H9 (cell line): Measurements from ENCODE around the gene USP53. TPM values are rescaled to one million over a fixed set of nuclear protein-coding genes. Genes with fewer than 3 reads are reported as not detected.

ENCODE experiments used
- DNase-seq: peaks from one replicate; pipeline ENCODE4 v3.0.0-alpha.2; 2017
- H2AFZ ChIP-seq: one replicate; pipeline ENCODE4 v1.6.1; 2013; ENCODE audit warnings: mild to moderate bottlenecking, low read length, control low read depth, moderate library complexity
- H2AK5ac ChIP-seq: 2 replicates; pipeline ENCODE4 v1.6.1; 2013; ENCODE audit warnings: low read length, control low read depth, mixed read lengths; ENCODE audit not compliant: insufficient read length
- H2BK120ac ChIP-seq: one replicate; pipeline ENCODE4 v1.6.1; 2013; ENCODE audit warnings: low read depth, mild to moderate bottlenecking, low read length, control low read depth, inconsistent platforms; ENCODE audit not compliant: poor library complexity, severe bottlenecking
- H2BK12ac ChIP-seq: 2 replicates; pipeline ENCODE4 v1.6.1; 2013; ENCODE audit warnings: low read length, control low read depth, mixed read lengths, low read depth; ENCODE audit not compliant: insufficient read length
- H2BK15ac ChIP-seq: 2 replicates; pipeline ENCODE4 v1.6.1; 2013; ENCODE audit warnings: low read depth, low read length, control low read depth
- H2BK20ac ChIP-seq: one replicate; pipeline ENCODE4 v1.6.1; 2013; ENCODE audit warnings: low read depth, mild to moderate bottlenecking, low read length, control low read depth, inconsistent platforms; ENCODE audit not compliant: poor library complexity, severe bottlenecking
- H2BK5ac ChIP-seq: 2 replicates; pipeline ENCODE4 v1.6.1; 2013; ENCODE audit warnings: low read length, control low read depth, mixed read lengths; ENCODE audit not compliant: insufficient read length
- H3K14ac ChIP-seq: 2 replicates; pipeline ENCODE4 v1.6.1; 2013; ENCODE audit warnings: low read length, control low read depth; ENCODE audit not compliant: insufficient read depth
- H3K18ac ChIP-seq: 2 replicates; pipeline ENCODE4 v1.6.1; 2013; ENCODE audit warnings: low read depth, mild to moderate bottlenecking, mixed read lengths, low read length, control low read depth; ENCODE audit not compliant: insufficient read length
- H3K23ac ChIP-seq: 2 replicates; pipeline ENCODE4 v1.6.1; 2013; ENCODE audit warnings: low read length, control low read depth, mixed read lengths, low read depth; ENCODE audit not compliant: insufficient read length
- H3K23me2 ChIP-seq: 2 replicates; pipeline ENCODE4 v1.6.1; 2013; ENCODE audit warnings: low read depth, mild to moderate bottlenecking, mixed read lengths, low read length, control low read depth; ENCODE audit not compliant: insufficient read length, poor library complexity, severe bottlenecking
- H3K27ac ChIP-seq: 2 replicates; pipeline ENCODE4 v1.5.1; 2013; ENCODE audit warnings: low read length, control low read depth, mixed read lengths, low read depth; ENCODE audit not compliant: insufficient read length
- H3K27me3 ChIP-seq: 2 replicates; pipeline ENCODE4 v1.6.1; 2013; ENCODE audit warnings: low read length, control low read depth, inconsistent platforms; ENCODE audit not compliant: insufficient read depth
- H3K4ac ChIP-seq: 2 replicates; pipeline ENCODE4 v1.6.1; 2013; ENCODE audit warnings: low read depth, mild to moderate bottlenecking, control low read depth, inconsistent platforms, low read length, moderate library complexity
- H3K4me1 ChIP-seq: 2 replicates; pipeline ENCODE4 v1.6.1; 2013; ENCODE audit warnings: low read length, control low read depth, inconsistent platforms; ENCODE audit not compliant: insufficient read depth
- H3K4me2 ChIP-seq: 2 replicates; pipeline ENCODE4 v1.6.1; 2013; ENCODE audit warnings: low read length, control low read depth, mixed read lengths; ENCODE audit not compliant: insufficient read length, insufficient read depth
- H3K56ac ChIP-seq: 2 replicates; pipeline ENCODE4 v1.6.1; 2013; ENCODE audit warnings: low read depth, mild to moderate bottlenecking, mixed read lengths, low read length, control low read depth; ENCODE audit not compliant: insufficient read length
- H3K79me1 ChIP-seq: 2 replicates; pipeline ENCODE4 v1.6.1; 2013; ENCODE audit warnings: low read depth, mild to moderate bottlenecking, moderate library complexity, low read length, control low read depth, inconsistent platforms; ENCODE audit not compliant: insufficient read depth, poor library complexity, severe bottlenecking
- H3K79me2 ChIP-seq: 2 replicates; pipeline ENCODE4 v1.6.1; 2013; ENCODE audit warnings: low read length, control low read depth, inconsistent platforms; ENCODE audit not compliant: insufficient read depth
- H3K9ac ChIP-seq: 2 replicates; pipeline ENCODE4 v1.6.1; 2013; ENCODE audit warnings: low read length, control low read depth, mixed read lengths; ENCODE audit not compliant: insufficient read length; ENCODE audit errors: extremely low read depth
- H3K9me3 ChIP-seq: one replicate; pipeline ENCODE4 v1.6.1; 2013; ENCODE audit warnings: low read depth, low read length, inconsistent platforms; ENCODE audit not compliant: control insufficient read depth
- H3T11ph ChIP-seq: one replicate; pipeline ENCODE4 v1.6.1; 2013; ENCODE audit warnings: mild to moderate bottlenecking, low read length, control low read depth, inconsistent platforms
- H4K20me1 ChIP-seq: one replicate; pipeline ENCODE4 v1.6.1; 2013; ENCODE audit not compliant: control insufficient read depth, insufficient read length, insufficient read depth
- H4K5ac ChIP-seq: 2 replicates; pipeline ENCODE4 v1.6.1; 2013; ENCODE audit warnings: low read depth, mild to moderate bottlenecking, mixed read lengths, low read length, control low read depth; ENCODE audit not compliant: insufficient read length
- H4K8ac ChIP-seq: replicated peaks from 2 replicates; pipeline ENCODE4 v1.6.1; 2013; ENCODE audit warnings: low read length, control low read depth, mixed read lengths, low read depth; ENCODE audit not compliant: insufficient read length
- H4K91ac ChIP-seq: 2 replicates; pipeline ENCODE4 v1.6.1; 2013; ENCODE audit warnings: low read depth, mild to moderate bottlenecking, moderate library complexity, mixed read lengths, low read length, control low read depth; ENCODE audit not compliant: insufficient read length
- H3K27ac Mint-ChIP-seq, 3 experiments: 2 replicates in 2 of 3; 3 replicates in 1 of 3; pipeline ENCODE4 v1.8.0; 2020 to 2021; ENCODE audit warnings: mixed read lengths in 3 of 3, mild to moderate bottlenecking in 1 of 3, moderate library complexity in 1 of 3
- H3K27me3 Mint-ChIP-seq: 2 replicates; pipeline ENCODE4 v1.8.0; 2021; ENCODE audit warnings: low read depth, mild to moderate bottlenecking, moderate library complexity, mixed read lengths
- H3K36me3 Mint-ChIP-seq, 3 experiments: 2 replicates in 2 of 3; 3 replicates in 1 of 3; pipeline ENCODE4 v1.8.0; 2020 to 2021; ENCODE audit warnings: low read depth in 3 of 3, mixed read lengths in 3 of 3; ENCODE audit not compliant: insufficient read depth in 1 of 3
- H3K4me1 Mint-ChIP-seq, 2 experiments: 2 replicates each; pipeline ENCODE4 v1.8.0; 2020; ENCODE audit warnings: mixed read lengths in 2 of 2
- H3K4me3 Mint-ChIP-seq, 2 experiments: 2 replicates in 1 of 2; 3 replicates in 1 of 2; pipeline ENCODE4 v1.8.0; 2020 to 2021; ENCODE audit warnings: mild to moderate bottlenecking in 2 of 2, mixed read lengths in 2 of 2, moderate library complexity in 1 of 2
- H3K9me3 Mint-ChIP-seq, 2 experiments: 2 replicates in 1 of 2; 3 replicates in 1 of 2; pipeline ENCODE4 v1.8.0; 2020; ENCODE audit warnings: mild to moderate bottlenecking in 2 of 2, mixed read lengths in 2 of 2, moderate library complexity in 1 of 2
- WGBS: extraction: QIAGEN DNeasy Blood & Tissue Kit; methylation state at CpG from one replicate; pipeline ENCODE4 v1.1.7; 2013; ENCODE audit warnings: missing lambda C conversion rate, low lambda C conversion rate, mixed read lengths; ENCODE audit not compliant: insufficient read length; ENCODE audit errors: extremely low coverage; 5-methylcytosine and 5-hydroxymethylcytosine counted together
- total RNA-seq: library from RNA; stranded (reverse); gene quantifications from 2 replicates; pipeline ENCODE4 v1.2.1, GENCODE V29; 2021
- TF ChIP-seq, protein P1 (sequence below): fragments of 200-600 bp; sonication (generic); conservative IDR thresholded peaks from 3 replicates; pipeline ENCODE4 v1.8.0; 2021; ENCODE audit warnings: antibody characterized with exemption, mild to moderate bottlenecking

USP53 gene
- total RNA-seq, 1 experiment from 2014 or later, result 18.4 TPM

DNA sequence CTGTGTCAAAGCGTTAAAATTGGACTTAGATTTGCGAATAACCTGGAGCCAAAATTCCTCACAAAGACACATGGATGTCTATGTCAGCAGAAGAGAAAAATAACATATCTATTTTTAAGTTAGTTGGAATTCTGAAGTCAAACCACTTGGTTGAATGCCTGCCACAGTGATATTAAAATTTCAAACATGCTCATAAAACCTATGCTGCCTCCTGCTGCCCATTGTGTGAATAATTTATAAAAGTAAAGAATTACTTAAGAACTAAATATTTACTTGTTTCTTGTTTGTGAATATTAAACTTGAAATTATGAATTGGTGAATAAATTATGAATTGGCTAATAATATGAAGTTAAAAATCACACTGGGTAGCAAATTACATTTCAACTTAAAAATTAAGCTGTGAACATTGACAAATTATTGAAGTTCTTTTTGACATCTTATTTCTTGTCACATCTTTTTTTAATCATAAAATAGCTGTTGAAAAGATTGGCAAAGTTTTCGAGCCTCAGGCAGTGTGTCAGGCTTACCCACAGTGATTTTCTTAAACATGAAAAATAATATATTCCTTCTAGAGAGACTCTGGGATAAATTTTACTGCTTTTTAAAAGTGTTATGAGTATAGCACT lies 74.0 kb downstream of the USP53 start:
- H2BK5ac ChIP-seq, result no peak overlapping the region
- H4K5ac ChIP-seq, result no peak overlapping the region
- no peaks in the 10 kb centered on the region for H3K9me3 Mint-ChIP-seq
- no peaks in the 10 kb centered on the region for H3K4me1 ChIP-seq
- H2AK5ac ChIP-seq, result no peak overlapping the region
- no peak overlapping the region for H3K18ac ChIP-seq
- H3K27me3 Mint-ChIP-seq, result no peaks in the 10 kb centered on the region
- no peak overlapping the region for H2AFZ ChIP-seq
- H3K36me3 Mint-ChIP-seq, result peaks cover 0 to 2% (median 0%) of the 10 kb centered on the region in 3 experiments; a peak in 2 of 7 replicates
- H3K4me3 Mint-ChIP-seq, result no peak overlapping the region
- H3K27ac ChIP-seq, result no peak overlapping the region
- peaks cover 0 to 7% of the 10 kb centered on the region in 2 experiments; a peak in 2 of 4 replicates for H3K4me1 Mint-ChIP-seq
- no peaks in the 10 kb centered on the region for H3K27me3 ChIP-seq
- H3K9me3 ChIP-seq, result no peaks in the 10 kb centered on the region
- H3K4me2 ChIP-seq, result no peak overlapping the region
- H4K8ac ChIP-seq, result no peak overlapping the region
- H3T11ph ChIP-seq, result no peak overlapping the region
- no peak overlapping the region for H4K91ac ChIP-seq
- no CpG with 5 or more reads among the region's 3 CpGs for WGBS
- H3K4ac ChIP-seq, result no peak overlapping the region
- H4K20me1 ChIP-seq, result no peaks in the 10 kb centered on the region
- no peak overlapping the region for H3K27ac Mint-ChIP-seq
- H3K79me2 ChIP-seq, result no peaks in the 10 kb centered on the region
- DNase-seq, result no peak
- TF ChIP-seq, protein P1, sequence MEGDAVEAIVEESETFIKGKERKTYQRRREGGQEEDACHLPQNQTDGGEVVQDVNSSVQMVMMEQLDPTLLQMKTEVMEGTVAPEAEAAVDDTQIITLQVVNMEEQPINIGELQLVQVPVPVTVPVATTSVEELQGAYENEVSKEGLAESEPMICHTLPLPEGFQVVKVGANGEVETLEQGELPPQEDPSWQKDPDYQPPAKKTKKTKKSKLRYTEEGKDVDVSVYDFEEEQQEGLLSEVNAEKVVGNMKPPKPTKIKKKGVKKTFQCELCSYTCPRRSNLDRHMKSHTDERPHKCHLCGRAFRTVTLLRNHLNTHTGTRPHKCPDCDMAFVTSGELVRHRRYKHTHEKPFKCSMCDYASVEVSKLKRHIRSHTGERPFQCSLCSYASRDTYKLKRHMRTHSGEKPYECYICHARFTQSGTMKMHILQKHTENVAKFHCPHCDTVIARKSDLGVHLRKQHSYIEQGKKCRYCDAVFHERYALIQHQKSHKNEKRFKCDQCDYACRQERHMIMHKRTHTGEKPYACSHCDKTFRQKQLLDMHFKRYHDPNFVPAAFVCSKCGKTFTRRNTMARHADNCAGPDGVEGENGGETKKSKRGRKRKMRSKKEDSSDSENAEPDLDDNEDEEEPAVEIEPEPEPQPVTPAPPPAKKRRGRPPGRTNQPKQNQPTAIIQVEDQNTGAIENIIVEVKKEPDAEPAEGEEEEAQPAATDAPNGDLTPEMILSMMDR, result peak; percentile 66
- H3K14ac ChIP-seq, result no peak overlapping the region
- no peak overlapping the region for H2BK20ac ChIP-seq
- no peak overlapping the region for H2BK120ac ChIP-seq
- no peak overlapping the region for H2BK12ac ChIP-seq
- no peak overlapping the region for H2BK15ac ChIP-seq
- H3K79me1 ChIP-seq, result no peaks in the 10 kb centered on the region
- no peak overlapping the region for H3K56ac ChIP-seq
- H3K23ac ChIP-seq, result no peak overlapping the region
- no peak overlapping the region for H3K9ac ChIP-seq
- H3K23me2 ChIP-seq, result no peaks in the 10 kb centered on the region
